Raji (cell line): Measurements from ENCODE around the gene SCAPER.

ENCODE experiments used
- POLR2A ChIP-seq: IDR thresholded peaks from 2 replicates; pipeline ENCODE4 v1.6.1; 2011; ENCODE audit warnings: low read depth, low read length, control low read depth; ENCODE audit not compliant: insufficient read depth

SCAPER gene

GRCh38 chr15:76391847-76392246 lies 513.3 kb downstream of the SCAPER start:
- no peak for TF ChIP-seq POLR2A

- no peak for TF ChIP-seq POLR2A
Measured at GRCh38 chr15:76391309-76391708, 513.8 kb downstream of the SCAPER start.

DNA sequence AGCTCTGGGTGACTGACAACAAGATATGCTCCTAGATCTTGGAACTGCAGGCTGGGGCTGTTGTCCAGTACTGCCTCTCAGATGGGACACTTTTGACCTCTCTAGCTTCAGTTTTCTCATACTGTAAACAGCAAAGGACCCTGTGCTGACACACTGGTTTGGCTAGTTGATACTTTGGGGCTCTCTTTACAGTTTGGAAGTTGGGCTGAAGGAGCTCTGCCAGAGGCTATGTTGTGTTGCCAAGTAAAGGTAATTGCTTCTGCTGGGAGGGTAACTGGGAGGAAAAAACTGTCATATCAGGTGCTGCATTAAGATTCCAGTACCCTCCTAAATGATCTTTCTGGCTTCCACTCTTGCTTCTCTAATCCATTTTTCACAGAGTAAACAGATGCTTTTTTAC lies 514.6 kb downstream of the SCAPER start:
- TF ChIP-seq POLR2A, result no peak

DNA sequence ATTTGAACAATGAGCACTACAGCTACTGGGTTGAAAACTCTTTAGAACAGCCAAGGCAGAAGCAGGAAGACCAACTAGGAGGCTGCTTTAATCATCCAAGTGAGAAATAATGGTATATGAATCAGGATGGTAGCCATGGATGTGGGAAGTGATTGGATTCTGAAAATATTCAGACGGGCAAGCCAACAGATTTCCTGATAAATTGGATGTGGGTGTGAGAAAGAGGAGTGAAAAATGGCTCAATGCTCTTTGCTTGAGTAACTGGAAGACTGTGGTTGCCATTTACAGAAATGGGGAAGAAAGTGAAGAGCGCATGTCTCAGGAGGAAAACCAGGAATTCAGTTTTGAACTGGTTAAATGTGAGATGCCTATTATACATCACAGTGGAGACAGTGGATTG lies 518.2 kb downstream of the SCAPER start:
- TF ChIP-seq POLR2A, result no peak

DNA sequence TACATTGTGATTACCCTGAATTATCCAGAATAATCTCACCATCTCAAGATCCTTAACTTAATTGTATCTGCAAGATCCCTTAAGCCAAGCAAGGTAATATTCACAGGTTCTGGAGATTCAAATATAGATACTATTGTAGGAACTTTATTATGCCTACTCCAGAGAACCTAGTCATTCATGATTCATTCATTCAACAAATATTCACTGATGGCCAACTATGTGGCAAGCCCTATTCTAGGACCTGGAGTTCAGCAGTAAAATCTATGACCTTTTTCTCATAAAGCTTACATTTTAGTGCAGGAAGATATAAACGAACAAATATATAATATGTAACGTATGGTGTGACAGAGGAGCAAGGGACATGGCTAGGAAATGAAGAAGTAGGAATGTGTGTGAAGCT lies 519.0 kb downstream of the SCAPER start:
- no peak for TF ChIP-seq POLR2A

GRCh38 chr15:76384409-76384808 lies 520.7 kb downstream of the SCAPER start:
- no peak for TF ChIP-seq POLR2A

DNA sequence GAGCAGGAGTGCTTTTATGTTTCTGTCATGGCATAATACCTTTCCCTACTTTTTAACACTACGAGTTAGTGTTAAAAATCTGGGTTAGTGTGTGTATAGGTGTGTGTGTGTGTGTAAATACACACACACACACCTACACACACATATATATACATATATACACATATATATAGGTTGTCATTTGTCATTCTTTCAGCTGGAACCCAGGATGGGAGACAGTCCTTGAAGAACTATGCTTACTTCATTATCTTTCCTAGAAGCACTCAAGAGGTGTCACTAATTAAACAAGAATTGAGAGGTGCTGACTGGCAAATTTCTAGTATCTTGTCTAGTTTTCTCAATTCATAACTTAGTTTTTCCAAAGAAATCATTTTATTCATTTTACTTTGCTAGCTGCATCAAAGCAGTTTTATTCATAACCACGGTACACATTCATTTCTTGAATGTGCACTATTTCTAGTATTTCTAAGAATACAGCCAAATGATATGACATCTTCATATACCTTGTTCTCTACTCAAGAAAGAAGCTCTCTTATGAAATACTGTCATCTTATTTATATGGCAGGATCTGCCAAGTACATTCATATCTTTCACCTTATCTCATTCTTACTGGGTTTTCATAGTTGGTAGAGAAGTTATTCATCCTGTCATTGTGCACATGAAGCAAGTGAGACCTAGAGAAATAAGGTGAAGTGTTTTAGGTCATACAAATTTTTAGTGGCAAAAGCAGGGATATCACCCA lies 522.0 kb downstream of the SCAPER start:
- no peak for TF ChIP-seq POLR2A

- no peak for TF ChIP-seq POLR2A
Measured at GRCh38 chr15:76381366-76381765, 523.8 kb downstream of the SCAPER start.

DNA sequence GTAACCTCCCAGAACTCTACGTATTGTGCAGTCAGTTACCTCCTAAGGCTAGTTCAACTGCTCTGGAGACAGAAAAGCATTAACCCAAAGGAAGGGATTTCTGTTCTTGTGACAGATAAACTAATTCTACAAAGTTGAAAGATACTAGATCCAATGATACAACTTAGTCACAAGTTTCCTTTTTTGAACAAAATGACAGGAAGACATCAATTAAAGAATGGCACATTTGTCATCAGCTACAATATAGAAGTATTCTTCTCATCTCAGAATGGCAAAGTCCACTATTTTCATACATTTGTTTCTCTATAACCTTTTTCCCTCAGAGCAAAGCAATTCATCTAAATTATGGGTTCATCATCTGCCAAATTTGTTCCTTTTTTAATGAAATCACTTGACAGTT lies 524.9 kb downstream of the SCAPER start:
- no peak for TF ChIP-seq POLR2A

DNA sequence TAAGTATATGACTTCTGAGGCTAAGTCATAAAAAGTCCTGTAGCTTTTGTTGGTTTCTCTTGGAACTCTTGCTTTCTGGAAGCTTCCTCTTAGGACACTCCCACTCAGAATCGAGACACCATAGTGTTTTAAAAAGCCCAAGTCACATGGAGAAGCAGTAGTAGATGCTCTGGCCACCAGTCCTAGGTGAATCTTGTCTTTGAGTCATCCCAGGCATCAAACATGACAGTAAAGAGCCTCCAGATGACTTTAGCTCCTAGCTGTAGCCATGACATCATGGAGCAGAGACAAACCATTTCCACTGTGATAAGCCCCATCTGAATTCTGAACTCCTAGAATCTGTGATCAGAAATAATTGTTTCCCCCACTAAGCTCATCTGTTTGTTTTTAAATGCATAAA lies 526.4 kb downstream of the SCAPER start:
- no peak for TF ChIP-seq POLR2A

DNA sequence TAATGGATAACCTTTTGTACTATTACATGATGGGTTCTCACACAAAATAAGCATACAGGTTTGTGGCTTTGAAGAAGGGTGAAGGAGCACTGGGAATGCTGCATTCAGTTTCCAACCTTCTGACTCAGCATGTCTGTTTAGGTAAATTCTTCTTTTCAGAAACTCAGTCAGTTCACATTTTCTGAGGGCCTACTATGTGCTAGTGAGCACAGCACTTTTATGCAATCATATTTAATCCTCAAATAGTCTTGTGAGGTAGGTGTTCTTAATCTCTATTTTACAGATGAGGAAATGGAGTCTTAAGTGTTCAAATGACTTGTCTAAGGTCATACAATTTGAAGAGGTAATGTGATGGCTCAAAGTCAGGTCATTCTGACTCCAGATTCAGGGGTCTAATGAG lies 527.4 kb downstream of the SCAPER start:
- no peak for TF ChIP-seq POLR2A

DNA sequence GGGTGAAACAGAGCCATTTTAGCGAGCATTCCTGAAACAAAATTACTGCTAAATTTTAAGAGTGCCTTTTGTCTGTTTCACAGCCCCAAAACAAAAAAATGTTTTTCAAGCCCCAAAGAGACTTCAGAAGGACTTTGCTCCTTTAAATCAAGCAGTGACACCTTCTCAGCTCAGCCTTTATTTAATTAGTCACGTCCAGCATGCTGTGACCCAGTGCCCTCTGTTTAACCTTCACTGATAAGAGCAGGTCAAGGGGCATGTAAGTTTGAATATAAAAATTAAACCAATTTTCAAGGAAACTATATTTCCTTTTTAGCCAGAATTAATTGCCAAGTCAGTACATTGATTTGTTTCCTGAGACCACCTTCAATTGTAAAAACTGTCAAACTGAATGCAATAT lies 527.9 kb downstream of the SCAPER start:
- no peak for TF ChIP-seq POLR2A

DNA sequence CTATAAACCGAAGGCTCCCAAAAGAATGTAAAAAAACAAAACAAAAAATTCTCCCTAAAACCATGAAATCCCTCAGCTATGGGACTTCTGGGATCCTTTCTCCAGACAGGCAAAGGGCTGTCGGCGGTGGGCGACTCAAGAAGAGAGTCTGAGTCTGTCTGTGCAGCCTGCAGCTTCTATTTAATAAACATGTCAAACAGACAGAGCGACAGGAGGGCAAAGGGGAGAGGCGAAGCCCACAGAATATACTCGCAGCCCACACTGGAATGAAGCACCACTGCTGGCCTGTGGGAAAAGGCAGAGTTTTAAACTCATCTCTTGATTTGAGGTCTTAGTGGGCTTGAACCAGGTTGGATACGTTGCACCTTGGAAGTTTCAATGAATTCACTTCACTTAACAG lies 528.3 kb downstream of the SCAPER start:
- no peak for TF ChIP-seq POLR2A

DNA sequence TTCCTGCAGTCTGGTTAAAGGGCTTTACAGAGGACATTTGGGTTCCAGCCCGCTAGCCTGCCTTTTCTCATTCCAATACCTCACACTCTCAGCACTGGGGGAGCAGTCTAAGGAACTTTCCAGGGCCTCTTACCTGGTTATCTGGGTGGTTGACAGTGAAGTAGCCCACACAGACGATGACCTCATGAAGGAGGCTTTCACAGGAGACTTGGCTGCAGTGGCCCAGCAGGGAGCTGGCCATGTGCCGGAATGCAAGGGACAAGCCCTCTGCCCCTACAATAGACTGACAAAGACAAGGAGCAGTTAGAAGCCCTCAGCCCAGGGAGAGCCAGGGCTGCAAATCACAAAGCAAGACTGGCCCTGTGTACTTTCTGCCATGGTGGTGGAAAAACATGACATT lies 529.1 kb downstream of the SCAPER start:
- no peak for TF ChIP-seq POLR2A

GRCh38 chr15:76368122-76368621 lies 537.0 kb downstream of the SCAPER start:
- TF ChIP-seq POLR2A, result no peak

DNA sequence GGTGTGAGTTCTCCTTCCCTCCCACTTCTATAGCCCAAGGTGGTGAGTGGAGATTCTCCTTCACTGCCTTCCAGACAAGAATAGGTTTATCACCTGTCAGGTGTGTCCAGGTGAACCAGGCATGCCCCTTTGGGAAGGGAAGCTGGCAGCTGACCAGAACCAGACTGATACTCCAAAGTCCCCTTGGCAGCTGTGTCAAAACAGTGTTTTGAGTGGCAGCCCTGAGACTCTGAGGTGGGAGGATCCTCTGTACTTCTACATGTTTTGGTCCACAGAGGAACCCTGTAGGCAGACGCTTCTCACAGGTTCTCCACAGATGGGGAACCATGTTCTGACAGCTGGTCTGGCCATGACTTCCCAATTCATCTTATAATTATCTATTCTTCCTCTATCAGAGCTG lies 538.4 kb downstream of the SCAPER start:
- TF ChIP-seq POLR2A, result no peak

- TF ChIP-seq POLR2A, result no peak
Measured at GRCh38 chr15:76363251-76363650, 541.9 kb downstream of the SCAPER start.

GRCh38 chr15:76360416-76360815 lies 544.7 kb downstream of the SCAPER start:
- no peak for TF ChIP-seq POLR2A

DNA sequence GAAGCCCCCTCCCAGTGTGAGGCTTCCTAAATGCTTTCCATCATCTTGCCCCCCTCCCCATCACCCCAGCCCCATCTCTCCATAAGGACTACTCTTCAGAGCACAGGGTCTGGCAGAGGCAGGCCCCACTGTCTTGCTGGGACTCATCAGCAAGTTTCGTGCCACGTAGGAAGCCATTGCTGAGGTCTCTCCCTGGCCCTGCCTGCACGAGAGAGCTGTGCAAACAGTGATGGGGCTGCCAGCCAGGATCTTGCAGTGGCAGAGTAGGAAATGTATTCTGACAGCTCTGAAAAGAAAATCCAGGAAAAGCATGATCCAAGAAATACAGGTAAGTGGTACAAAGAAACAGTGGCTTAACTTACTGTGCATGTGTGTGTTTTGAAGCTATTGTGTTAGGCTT lies 546.0 kb downstream of the SCAPER start:
- TF ChIP-seq POLR2A, result no peak
